NB4 (cell line): ENCODE measurements around the gene LRP2BP.

Experiments
- CTCF ChIP-seq: IDR thresholded peaks from one replicate; pipeline ENCODE4 v1.5.1; 2012; ENCODE audit warnings: low read depth, low read length
- MAX ChIP-seq: IDR thresholded peaks from 2 replicates; pipeline ENCODE4 v1.6.1; 2011; ENCODE audit warnings: low read depth, low read length
- MYC ChIP-seq: IDR thresholded peaks from 2 replicates; pipeline ENCODE4 v1.6.1; 2011; ENCODE audit warnings: low read depth, low read length
- POLR2A ChIP-seq: IDR thresholded peaks from 2 replicates; pipeline ENCODE4 v1.6.1; 2011; ENCODE audit warnings: mild to moderate bottlenecking; ENCODE audit not compliant: insufficient read length; ENCODE audit errors: extremely low read depth

GRCh38 chr4:185398618-185399017, 2.9 kb upstream of the LRP2BP start:
- TF ChIP-seq CTCF = no peak
- TF ChIP-seq POLR2A = no peak
- TF ChIP-seq MAX = no peak
- no peak for TF ChIP-seq MYC
